Stomach smooth muscle (tissue), 2 donors: ENCODE data around the gene GRIPAP1.
"Not testable (repeated sequence)": the region's sequence is repeated elsewhere in the genome, so short reads cannot be mapped to it uniquely, and the experiment has no call there.

Experiments
- H3K27ac ChIP-seq: one replicate; pipeline ENCODE4 v1.7.0; 2013; ENCODE audit warnings: mild to moderate bottlenecking, low read length, inconsistent platforms
- H3K27me3 ChIP-seq, 2 donors: one replicate each; pipeline ENCODE4 v1.7.0; 2013; ENCODE audit warnings: low read length in 2 of 2; ENCODE audit not compliant: insufficient read depth in 2 of 2, control insufficient read depth in 1 of 2
- H3K36me3 ChIP-seq, 2 donors: one replicate each; pipeline ENCODE4 v1.7.0; 2013; ENCODE audit warnings: low read length in 2 of 2; ENCODE audit not compliant: control insufficient read depth in 2 of 2, insufficient read depth in 2 of 2
- H3K4me1 ChIP-seq: one replicate; pipeline ENCODE4 v1.7.0; 2013; ENCODE audit warnings: low read length; ENCODE audit not compliant: control insufficient read depth, insufficient read depth
- H3K4me3 ChIP-seq, 2 donors: one replicate each; pipeline ENCODE4 v1.7.0; 2013; ENCODE audit warnings: low read length in 2 of 2
- H3K9ac ChIP-seq, 2 donors: one replicate each; pipeline ENCODE4 v1.7.0; 2013; ENCODE audit warnings: low read length in 2 of 2, mild to moderate bottlenecking in 1 of 2
- H3K9me3 ChIP-seq, 2 donors: one replicate each; pipeline ENCODE4 v1.7.0; 2013; ENCODE audit warnings: low read length in 2 of 2; ENCODE audit not compliant: control insufficient read depth in 2 of 2
- donor health status: healthy.
- donor health status: Pancreatic carcinoma.

Gene GRIPAP1

DNA sequence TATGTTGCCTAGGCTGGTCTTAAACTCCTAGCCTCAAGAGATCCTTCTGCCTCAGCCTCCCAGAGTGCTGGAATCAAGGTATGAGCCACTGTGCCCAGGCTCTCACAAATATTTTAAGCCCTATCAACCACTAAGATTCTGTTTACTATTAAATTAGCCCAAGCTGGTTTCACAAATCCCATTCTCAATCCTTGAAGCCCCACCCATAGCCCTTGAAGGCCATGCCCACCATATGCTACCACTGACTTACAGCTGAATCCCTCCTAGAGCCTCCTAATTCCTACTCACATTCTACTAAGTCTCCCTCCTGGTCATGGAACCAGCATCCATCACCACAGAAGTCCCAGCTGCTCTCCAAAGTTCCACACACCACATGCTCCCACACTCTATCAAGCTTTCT, 9.7 kb downstream of the GRIPAP1 start:
- peaks cover 0 to 2% of the 10 kb centered on the region in 2 donors for H3K9me3 ChIP-seq
- H3K9ac ChIP-seq = no peak overlapping the region
- peaks cover 23 to 24% of the 10 kb centered on the region in 2 donors for H3K36me3 ChIP-seq
- no peak overlapping the region for H3K4me3 ChIP-seq
- H3K27ac ChIP-seq = no peak overlapping the region
- no peaks in the 10 kb centered on the region for H3K4me1 ChIP-seq
- peaks cover 0 to 18% of the 10 kb centered on the region in 2 donors for H3K27me3 ChIP-seq

DNA sequence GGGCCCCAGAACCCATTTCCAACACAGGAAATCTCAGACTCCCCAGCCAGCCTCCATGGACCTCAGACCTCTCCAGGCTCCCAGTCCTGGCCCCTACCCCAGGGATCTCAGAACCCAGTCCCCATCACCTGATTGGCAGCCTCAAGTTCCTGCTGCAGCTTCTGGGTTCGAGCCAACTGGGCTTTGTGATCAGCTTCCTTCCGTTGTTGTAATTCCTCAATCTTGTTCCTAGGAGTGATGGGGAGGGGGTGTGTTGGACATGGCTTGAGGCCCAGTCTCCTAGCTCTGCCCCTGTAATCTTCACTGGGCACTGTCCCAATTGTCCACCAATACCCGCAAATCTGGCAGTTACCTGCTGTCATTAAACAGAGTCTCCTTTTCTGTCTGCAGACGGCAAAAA, 12.6 kb downstream of the GRIPAP1 start:
- peaks cover 17 to 25% of the 10 kb centered on the region in 2 donors for H3K36me3 ChIP-seq
- no peak overlapping the region for H3K9ac ChIP-seq
- H3K9me3 ChIP-seq = no peaks in the 10 kb centered on the region
- H3K4me1 ChIP-seq = no peaks in the 10 kb centered on the region
- H3K27ac ChIP-seq = no peak overlapping the region
- no peak overlapping the region for H3K4me3 ChIP-seq
- peaks cover 0 to 8% of the 10 kb centered on the region in 2 donors for H3K27me3 ChIP-seq

DNA sequence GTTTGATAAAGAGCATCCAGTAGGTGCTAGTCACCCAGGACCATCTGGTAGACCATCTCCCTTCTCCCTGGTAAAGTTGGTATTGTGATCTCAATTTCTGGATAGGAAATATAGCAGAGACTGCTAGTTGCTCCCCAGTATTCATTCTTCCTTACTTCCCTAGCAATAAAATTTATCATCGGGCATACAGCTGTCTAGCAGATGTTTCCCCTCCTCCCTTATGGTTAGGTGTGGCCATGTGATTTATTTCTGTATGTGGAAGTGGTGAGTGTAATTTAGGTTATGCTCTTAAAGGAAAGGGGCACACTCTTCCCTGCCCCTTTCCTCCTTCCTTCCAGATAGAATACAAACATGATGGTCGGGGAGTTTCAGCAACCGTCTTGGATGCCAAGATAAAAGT, 18.2 kb downstream of the GRIPAP1 start:
- no peak overlapping the region for H3K27ac ChIP-seq
- H3K27me3 ChIP-seq = peaks cover 0 to 6% of the 10 kb centered on the region in 2 donors
- no peaks in the 10 kb centered on the region for H3K9me3 ChIP-seq
- no peak overlapping the region for H3K9ac ChIP-seq
- H3K4me3 ChIP-seq = no peak overlapping the region
- H3K36me3 ChIP-seq = peaks cover 20 to 27% of the 10 kb centered on the region in 2 donors
- no peaks in the 10 kb centered on the region for H3K4me1 ChIP-seq

DNA sequence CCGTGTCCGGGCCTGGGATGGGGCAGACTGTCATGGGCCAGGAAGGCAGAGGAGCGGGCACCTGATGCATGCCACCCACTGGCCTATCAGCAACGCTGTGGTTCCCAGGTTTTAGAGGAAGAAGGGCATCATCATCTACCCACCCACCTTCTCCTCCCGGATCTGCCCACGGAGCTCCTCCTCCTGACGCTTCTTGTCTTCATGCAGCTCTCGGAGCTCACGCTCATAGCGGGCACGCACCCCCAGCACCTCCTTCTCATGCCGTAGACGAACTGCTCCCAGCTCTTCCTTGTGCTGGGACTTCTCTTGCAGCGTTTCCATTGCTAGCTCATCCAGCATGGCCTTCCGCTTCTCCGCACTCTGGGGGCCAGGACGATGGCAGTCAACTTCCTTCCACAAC, 19.0 kb downstream of the GRIPAP1 start:
- no peak overlapping the region for H3K9ac ChIP-seq
- H3K27me3 ChIP-seq = peaks cover 0 to 5% of the 10 kb centered on the region in 2 donors
- no peak overlapping the region for H3K27ac ChIP-seq
- no peaks in the 10 kb centered on the region for H3K4me1 ChIP-seq
- peaks cover 12 to 23% of the 10 kb centered on the region in 2 donors for H3K36me3 ChIP-seq
- no peaks in the 10 kb centered on the region for H3K9me3 ChIP-seq
- no peak overlapping the region for H3K4me3 ChIP-seq

DNA sequence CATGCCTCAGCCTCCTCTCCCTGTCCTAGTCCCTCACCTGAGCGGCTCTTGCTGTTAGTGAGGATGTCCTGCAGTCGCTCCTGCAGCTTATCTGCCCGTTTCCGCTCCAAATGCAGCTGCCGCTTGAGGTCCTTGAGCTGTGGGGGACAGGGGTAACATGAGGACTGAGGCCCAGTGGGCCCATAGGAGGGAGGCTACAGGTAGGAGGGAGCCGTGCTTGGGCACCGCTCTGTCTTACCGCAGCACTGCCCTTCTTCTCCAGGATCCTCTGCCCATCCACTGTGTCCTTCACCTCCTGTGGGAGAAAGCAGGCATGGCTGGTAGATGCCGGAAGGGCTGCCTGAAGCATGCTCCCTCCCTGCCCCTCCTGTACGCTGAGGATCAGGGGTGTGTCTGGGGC, 20.9 kb downstream of the GRIPAP1 start:
- H3K4me1 ChIP-seq = no peaks in the 10 kb centered on the region
- H3K27me3 ChIP-seq = peaks cover 0 to 3% of the 10 kb centered on the region in 2 donors
- no peak overlapping the region for H3K27ac ChIP-seq
- H3K9me3 ChIP-seq = no peaks in the 10 kb centered on the region
- no peak overlapping the region for H3K9ac ChIP-seq
- no peak overlapping the region for H3K4me3 ChIP-seq
- H3K36me3 ChIP-seq = peaks cover 16 to 21% of the 10 kb centered on the region in 2 donors

DNA sequence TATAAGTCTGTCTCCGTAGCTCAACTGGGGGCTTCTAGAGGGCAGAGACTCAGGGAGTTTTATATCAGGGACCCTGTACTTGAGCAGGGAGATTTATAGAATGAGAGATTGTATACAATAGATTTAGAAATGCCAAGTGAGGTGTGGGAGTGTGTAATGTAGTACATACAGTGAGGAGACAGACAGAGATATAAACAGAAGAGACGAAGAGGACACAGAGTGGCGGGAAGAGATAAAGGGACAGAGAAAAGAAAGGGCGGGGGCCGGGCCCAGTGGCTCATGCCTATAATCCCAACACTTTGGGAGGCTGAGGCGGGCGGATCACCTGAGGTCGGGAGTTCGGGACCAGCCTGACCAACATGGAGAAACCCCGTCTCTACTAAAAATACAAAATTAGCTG, 21.7 kb downstream of the GRIPAP1 start:
- not testable (repeated sequence) for H3K27ac ChIP-seq, H3K9me3 ChIP-seq, H3K27me3 ChIP-seq, H3K4me3 ChIP-seq, H3K4me1 ChIP-seq, H3K9ac ChIP-seq
- H3K36me3 ChIP-seq = peaks cover 16 to 24% of the 10 kb centered on the region in 2 donors

DNA sequence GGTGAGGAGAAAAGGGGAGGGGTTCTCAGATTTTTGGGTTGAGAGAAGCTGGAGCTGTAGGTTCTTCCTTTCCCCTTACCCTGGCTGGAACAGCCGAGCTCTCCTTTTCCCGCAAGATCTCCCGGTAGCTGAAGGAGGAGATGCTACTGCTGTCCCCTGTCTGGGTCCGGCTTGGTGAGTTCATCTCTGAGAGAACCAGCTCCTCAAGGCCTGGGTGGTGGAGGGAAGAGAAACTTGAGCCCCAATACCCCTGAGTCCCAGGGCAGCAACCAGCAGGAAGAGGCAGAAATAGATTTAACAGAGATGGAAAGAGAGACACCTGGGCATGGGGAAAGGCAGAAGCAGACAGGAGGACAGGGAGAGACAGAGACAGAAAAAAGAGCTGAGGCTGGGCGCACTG, 23.8 kb downstream of the GRIPAP1 start:
- Histone ChIP-seq H3K4me3 (no peak overlapping the region), H3K9ac (no peak overlapping the region), H3K27ac (no peak overlapping the region), H3K27me3 (peaks cover 0 to 9% of the 10 kb centered on the region in 2 donors), H3K9me3 (no peaks in the 10 kb centered on the region), H3K36me3 (peaks cover 11 to 18% of the 10 kb centered on the region in 2 donors), H3K4me1 (no peaks in the 10 kb centered on the region)

DNA sequence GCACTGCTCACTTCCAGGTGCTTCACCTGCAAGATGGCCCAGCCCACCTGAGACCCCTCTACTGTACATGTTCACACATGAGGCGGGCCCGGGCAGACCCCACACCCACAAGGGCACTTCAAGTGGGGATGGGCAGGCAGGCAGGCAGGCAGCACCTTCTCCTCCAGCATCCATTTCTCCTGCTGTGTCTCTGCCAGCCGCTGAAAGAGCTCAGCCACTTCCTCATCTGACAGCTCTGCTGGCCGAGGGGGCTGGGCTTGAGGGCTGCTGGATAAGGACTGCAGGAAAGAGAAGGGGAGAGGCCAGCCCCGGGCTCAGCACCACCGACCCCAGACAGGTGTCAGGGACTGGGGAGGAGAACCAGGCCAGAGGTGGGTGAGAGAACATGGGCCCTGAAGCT, 26.0 kb downstream of the GRIPAP1 start:
- H3K4me3 ChIP-seq = no peak overlapping the region
- peaks cover 0 to 14% of the 10 kb centered on the region in 2 donors for H3K27me3 ChIP-seq
- peaks cover 12% of the 10 kb centered on the region for H3K4me1 ChIP-seq
- H3K27ac ChIP-seq = no peak overlapping the region
- peaks cover 4 to 12% of the 10 kb centered on the region in 2 donors for H3K36me3 ChIP-seq
- H3K9me3 ChIP-seq = no peaks in the 10 kb centered on the region
- no peak overlapping the region for H3K9ac ChIP-seq

DNA sequence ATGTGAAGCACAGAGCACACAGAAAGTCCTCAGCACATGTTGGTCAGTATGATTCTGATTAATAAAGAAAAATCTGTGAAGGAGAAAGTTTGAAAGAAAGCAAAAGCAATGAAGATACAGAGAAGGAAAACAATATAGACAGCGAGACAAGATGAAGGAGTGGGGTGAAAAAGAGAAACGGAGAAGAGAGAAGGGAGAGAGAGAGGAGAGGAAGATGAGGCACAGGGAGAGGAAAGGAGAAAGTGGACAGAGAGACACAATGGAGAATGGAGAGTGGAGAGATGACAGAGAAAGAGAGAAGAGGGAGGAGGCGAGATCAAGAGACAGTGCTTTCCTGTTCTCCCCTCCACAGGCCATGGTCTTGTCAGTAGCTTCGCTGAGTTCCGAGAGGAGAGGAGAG, 26.5 kb downstream of the GRIPAP1 start:
- Histone ChIP-seq H3K27ac (no peak overlapping the region), H3K27me3 (peaks cover 0 to 14% of the 10 kb centered on the region in 2 donors), H3K4me1 (peaks cover 12% of the 10 kb centered on the region), H3K36me3 (peaks cover 4 to 9% of the 10 kb centered on the region in 2 donors), H3K9ac (no peak overlapping the region), H3K9me3 (no peaks in the 10 kb centered on the region), H3K4me3 (no peak overlapping the region)

DNA sequence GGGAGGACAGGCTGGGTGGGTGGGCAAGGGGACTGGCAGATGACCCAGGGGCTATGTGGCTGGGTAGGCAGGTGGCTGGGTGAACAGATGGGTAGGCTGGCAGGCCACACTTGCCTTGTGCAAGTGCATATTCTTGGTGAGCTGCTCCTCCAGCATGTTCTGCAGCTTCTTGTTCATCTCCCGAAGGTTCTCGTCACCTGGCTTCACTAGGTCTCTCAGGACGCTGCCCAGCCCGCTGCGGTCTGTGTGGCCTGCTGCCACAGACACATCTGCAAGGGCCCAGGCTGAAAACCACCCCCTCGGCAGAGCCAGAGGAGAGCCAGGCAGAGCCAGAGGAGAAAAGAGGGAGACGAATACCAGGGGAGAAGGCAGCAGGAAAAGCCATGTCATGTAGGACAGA, 27.0 kb downstream of the GRIPAP1 start:
- no peak overlapping the region for H3K9ac ChIP-seq
- H3K9me3 ChIP-seq = no peaks in the 10 kb centered on the region
- H3K4me1 ChIP-seq = peaks cover 12% of the 10 kb centered on the region
- peaks cover 0 to 14% of the 10 kb centered on the region in 2 donors for H3K27me3 ChIP-seq
- peaks cover 4 to 9% of the 10 kb centered on the region in 2 donors for H3K36me3 ChIP-seq
- no peak overlapping the region for H3K4me3 ChIP-seq
- H3K27ac ChIP-seq = no peak overlapping the region

DNA sequence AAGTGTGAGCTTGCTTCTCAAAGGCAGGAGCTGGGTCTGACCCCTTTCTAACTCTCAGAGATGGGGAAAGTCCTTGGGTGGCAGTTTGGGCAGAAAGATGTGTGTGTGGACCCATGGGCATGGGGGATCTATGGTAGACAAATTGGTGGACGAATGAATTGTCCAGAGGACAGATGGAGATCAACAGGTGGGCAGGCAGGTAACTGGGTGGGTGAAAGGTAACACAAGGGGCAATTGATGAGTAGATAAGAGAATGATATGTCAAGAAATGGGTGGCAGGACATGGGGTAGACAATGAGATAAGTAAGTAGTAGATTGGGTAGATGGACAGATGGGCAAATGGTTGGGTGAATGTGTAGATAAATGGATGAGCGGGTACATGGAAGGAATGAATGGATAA, 27.5 kb downstream of the GRIPAP1 start:
- peaks cover 4 to 9% of the 10 kb centered on the region in 2 donors for H3K36me3 ChIP-seq
- H3K4me1 ChIP-seq = peaks cover 12% of the 10 kb centered on the region
- no peak overlapping the region for H3K4me3 ChIP-seq
- no peak overlapping the region for H3K27ac ChIP-seq
- H3K9me3 ChIP-seq = no peaks in the 10 kb centered on the region
- H3K27me3 ChIP-seq = peaks cover 0 to 14% of the 10 kb centered on the region in 2 donors
- no peak overlapping the region for H3K9ac ChIP-seq
